Stimulated activated CD4-positive, alpha-beta T cell treated with anti-CD3 and anti-CD28 coated beads, Interleukin-1b, Interleukin-23, amount 100 ng/mL, for 1 hour (primary cell): ENCODE measurements around the gene C11orf65.

ENCODE experiments used
- DNase-seq, 2 donors: peaks; one replicate each; pipeline ENCODE4 v3.0.0-alpha.2; 2020; ENCODE audit warnings: low read depth in 2 of 2

The C11orf65 gene

DNA sequence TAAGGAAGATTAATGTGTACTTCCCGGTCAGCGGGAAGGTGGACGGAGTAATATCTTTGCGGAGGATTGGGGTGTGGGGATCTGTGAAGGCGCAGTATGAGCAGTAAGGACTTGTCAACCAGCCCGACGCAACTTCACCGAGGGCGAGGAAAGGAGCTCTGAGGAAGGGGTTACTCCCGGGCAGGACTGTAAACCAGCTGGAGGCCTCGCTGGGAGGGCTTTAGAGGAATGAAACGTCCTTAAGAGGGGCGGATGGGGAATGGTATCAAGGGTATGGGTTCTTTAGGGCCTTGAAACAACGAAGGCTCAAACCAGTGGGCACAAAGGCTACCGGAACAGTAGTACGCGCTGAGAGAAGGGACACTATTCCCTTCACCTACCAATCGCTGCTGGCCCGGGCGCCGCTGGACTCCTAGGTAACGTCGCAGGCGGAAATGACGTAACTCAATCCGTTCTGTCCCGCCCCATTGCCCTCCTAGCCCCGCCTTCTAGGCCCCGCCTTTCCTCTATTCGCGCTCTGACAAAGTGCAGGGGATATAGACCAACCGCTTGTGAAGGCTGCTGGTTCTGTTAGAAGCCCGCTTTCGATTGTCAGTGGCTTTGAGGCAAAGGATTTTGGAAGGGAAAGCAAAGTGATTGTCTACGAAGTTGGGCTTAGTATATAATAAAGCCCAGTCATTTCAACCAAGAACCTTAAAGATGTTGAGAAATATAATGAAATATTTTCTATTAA is at the start of gene C11orf65:
Gene C11orf65, minus strand, starts transcription at position 439 of the 733 bp plus-strand sequence. CDS start 5,970 bp downstream, outside the sequence.
- peak; percentile 81 to 93 for DNase-seq

DNA sequence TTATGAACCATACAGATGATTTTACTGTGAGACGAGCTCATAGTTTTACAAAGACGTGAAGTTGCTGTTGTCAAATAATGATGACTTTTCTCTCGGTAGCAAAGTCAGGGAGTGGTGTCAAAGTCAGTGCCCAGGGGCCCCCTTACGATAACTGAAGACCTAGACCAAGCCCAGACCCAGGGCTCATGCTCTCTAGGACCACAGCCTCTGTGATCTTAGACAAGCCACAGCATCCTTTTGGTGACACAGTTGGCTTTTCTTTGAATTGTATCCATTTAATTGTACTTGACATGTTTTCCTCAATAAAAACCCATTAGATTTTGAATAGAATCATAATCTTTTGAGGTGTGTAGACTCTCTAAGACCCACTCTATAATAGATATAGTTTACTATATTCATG is 48.8 kb upstream of the C11orf65 start:
- no peak for DNase-seq

DNA sequence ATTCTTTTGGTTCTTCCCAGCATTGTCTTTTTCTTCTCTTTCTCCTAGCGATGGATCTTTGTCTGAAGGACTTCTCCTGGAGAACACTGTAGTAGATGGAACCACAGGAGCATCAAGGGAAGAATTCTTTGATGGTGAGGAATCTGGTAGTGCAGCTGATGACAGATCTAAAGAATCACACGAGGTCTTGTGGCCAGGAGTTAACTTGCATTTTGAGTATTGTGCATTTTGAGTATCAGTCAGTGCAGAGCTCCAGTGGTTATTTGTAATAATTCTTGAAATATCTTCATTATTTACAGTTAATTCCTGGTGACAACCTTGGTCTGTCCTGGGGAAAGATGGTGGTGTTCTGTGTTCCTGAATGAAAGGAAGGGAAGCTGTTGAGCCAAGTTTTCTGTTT is 45.4 kb upstream of the C11orf65 start:
- DNase-seq, result no peak

DNA sequence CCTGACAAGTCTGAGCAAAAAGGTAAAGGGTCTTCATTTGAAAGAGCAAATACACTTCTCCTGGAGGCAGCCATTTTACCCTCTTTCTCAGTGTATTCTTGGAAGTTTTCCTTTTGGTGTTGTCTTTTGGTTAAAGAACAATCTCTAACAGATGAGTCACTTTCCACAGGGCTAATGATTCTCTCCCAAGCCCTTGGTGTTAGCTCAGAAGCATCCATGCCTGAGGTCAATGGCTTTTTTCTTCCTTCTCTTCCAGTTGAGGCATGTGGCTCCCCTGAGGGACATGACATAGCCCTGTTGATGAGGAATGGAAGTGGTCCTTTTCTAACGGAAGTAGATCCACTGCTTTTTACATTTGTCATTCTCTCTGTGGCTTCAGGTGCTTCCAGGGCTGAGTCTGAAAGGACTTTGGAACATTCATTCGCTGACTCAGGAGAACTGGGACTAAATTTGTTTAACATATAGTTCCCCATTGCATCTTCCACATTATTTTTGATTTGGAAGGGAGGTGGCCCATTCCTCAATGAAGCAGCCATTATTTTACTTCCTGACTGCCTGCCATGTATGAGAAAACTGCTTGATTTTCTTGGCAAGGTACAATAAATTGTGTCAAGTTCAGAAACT is 44.6 kb upstream of the C11orf65 start:
- no peak for DNase-seq

DNA sequence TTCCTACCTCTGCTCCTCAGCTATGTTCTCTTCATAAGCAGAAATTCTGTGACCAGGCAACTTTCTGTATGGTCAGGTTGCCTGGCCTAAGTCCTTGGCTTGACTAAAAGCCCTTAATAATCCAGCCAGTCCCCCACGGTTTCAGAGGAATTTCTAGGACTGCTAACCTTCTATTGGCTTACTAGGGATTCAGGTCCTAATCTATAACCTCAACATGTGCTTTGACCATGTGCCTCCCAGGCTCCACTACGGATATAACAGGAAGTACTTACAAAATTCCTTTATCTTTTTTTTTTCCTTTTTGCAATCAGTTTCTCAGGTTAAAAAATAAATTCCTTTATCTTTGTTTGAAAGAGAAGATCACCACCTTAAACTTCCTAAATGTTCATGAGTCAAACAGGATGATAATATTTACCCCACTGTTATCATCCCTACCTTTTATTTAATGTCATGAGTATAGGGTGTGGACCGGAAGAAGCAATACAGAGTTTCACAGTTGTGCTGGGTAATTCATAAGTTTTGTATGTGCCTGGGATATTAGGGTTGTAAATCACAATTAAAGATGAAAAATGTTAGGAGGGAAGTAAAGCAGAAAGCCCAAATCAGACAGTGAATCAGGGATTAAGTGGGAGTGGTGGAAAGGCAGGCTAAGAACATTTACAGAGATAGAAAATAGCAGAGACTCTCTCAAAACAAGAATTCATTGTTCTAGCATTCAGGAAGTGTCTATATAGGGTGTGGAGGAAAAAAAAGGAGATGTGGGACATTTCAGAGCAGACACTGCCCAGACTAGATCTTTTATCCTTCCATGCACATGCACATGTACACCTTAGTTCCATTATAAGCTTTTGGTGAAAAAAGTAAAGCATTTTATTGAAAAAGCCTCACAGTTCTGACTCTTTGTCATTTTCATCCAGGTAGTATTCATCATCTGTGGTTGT is 41.6 kb upstream of the C11orf65 start:
- no peak for DNase-seq

GRCh38 chr11:108501396-108501795 is 34.1 kb upstream of the C11orf65 start:
- DNase-seq, result no peak

GRCh38 chr11:108500721-108501120 is 33.4 kb upstream of the C11orf65 start:
- no peak for DNase-seq

DNA sequence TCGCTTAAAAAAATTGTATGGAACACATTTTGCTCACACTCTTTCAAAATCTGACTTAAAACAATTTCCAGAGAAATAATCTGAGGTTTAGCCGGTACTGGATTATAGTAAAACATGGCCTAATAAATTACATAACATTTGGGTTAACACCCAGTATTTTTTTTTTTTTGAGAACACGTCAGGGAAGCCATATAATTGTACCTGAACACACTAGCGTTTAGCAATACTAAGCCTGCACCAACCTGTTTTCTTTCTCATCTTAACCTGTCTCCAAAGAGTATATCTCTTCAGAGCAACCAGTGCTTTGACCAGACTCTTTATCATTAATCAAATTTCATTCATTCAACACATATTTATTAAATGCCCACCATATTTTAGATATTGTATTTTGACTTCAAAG is 32.8 kb upstream of the C11orf65 start:
- no peak for DNase-seq

DNA sequence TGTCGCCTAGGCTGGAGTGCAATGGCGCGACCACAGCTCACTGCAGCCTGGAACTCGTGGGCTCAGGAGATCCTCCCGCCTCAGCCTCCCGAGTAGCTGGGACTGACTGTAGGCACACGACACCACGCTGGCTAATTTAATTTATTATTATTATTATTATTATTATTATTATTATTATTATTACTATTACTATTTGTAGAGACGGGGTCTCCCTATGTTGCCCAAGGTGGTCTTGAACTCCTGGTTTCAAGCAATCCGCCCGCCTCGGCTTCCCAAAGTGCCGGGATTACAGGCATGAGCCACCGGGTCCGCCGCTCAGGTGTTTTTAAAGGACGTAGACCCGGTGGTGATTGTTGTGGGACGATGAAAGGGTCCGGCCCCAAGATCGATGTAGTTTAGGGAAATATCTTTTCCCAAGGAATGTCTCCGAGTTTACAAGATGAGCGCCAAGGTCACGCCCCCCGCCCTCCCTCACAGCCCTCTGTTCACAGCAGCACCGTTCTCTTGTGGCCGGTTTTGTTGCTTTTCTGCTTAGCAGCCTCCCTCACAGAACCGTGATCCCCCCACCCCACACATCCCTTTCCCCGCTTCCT is 31.6 kb upstream of the C11orf65 start:
- no peak for DNase-seq

- DNase-seq, result peak in 1 of 2 donors; percentile 15
Measured at GRCh38 chr11:108498046-108498815, 30.9 kb upstream of the C11orf65 start, which contains the start of gene POGLUT3. TSS of gene POGLUT3 (minus strand) at chr11:108498384. CDS start at chr11:108498366, 18 bp downstream.

DNA sequence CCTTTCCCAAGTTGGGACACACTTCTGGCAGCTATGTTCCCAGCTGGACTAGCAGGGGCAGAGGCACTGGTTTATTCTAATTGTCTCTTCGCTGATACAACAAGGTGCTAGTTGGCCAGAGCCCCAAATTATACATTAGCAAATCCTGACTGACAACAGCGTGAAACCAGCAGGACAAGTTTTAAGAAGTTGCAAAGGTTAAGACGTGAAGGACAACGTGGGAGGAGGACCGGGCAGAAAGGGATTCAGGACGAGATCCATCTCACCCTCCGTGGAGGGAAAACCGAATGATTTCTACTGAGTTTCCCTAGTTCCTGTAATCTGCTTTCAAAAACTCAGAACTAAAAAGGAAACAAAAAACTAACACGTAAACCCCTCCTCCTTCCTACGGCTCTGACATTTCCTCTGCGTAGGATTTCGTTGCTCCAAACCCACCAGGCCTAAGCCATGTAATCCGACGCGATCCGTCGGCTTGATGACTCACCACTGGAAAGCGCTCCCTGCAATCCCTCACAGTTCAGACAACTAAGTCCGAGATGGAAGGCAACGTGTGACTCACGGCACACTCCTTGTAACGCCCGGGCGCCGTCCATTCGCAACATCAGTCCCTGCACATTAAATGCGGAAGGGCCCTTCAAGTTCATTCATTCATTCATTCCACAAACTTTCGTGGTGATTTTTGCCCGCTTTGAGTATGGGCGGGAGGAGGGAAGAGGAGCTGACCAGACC is 30.2 kb upstream of the C11orf65 start:
- peak; percentile 10 to 27 for DNase-seq

- no peak for DNase-seq
Measured at GRCh38 chr11:108496643-108497256, 29.4 kb upstream of the C11orf65 start.

- no peak for DNase-seq
Measured at GRCh38 chr11:108495326-108495725, 28.0 kb upstream of the C11orf65 start.

GRCh38 chr11:108494182-108494581 is 26.9 kb upstream of the C11orf65 start:
- no peak for DNase-seq

DNA sequence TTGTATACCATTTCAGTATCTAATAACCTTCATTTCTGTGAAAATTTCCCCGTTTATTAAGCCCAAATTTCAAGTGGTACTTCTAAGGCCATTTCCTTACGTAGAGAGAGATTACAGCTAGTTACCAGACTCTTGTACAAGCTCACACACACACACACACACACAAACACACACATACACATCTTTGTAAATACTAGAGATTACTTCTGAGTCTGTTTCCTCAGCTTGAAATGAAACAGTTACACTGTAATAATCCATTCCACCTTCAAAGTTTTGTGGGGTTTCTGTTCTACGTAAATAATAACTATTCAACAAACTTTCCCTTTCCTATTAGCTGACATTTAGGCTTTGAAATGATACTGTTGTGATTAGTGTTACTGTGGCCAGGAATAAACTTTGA is 24.6 kb upstream of the C11orf65 start:
- DNase-seq, result no peak

DNA sequence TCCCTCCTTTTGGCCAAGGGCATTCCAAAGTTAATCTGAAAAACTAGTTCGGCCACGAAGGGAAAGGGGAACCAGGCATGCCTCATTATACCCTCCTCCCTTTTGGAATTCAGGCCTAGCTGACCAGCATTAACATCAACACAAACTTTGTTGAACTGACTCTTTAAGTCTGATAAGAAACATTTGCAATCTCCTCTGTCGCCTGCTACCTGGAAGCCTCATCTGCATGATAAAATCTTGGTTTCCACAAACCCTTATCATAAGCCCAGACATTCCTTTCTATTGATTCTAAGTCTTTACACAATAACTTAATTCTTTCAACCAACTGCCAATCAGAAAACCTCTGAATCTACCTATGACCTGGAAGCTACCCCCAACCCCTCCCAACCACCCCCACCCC is 19.5 kb upstream of the C11orf65 start:
- DNase-seq, result no peak

DNA sequence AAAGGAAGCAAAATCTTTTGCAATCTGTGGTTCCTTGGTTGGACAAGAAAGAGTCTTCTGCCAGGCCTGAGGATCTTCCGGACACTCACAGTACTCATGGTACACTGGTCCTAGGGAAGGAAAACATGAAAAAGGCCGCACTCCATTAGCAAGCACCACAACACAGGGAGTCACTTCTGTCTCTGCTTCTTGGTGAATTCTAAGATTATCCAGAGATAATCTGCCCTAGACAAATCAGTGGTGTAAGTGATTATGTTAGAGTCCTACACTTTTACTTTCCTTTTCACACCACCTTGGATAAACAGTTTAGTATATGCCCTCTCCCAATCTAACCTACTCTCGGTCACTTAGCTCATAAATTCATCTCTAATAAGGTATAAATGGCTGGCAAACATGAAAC is 19.0 kb upstream of the C11orf65 start:
- no peak for DNase-seq

DNA sequence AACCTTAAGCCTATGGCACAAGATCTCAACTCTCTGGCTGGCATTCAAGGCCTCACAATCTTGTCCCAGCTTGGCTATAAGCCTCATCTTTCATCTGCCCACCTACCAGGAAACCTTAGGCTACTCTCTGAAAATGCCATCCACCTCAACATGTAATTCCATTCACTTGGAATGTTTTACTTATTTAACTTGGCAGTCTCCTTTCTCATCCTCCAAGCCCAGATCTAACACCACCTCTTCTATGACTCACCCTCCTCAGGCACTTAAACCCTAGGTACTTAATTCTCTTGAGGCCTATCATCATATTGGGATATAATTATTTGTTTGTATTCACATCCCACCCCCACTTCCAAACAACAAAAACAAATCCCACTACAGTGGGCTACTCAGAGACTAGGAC is 15.8 kb upstream of the C11orf65 start:
- DNase-seq, result no peak

GRCh38 chr11:108474664-108475463 is 7.5 kb upstream of the C11orf65 start:
- no peak for DNase-seq
